Ectodermal cell (in vitro differentiated cells): Measurements from ENCODE around the gene BRPF1.

Experiments used
- H3K27ac ChIP-seq: 2 replicates; pipeline ENCODE4 v1.7.0; 2013; ENCODE audit warnings: mild to moderate bottlenecking, low read depth, low read length; ENCODE audit not compliant: insufficient read depth, poor library complexity, severe bottlenecking
- H3K27me3 ChIP-seq: 2 replicates; pipeline ENCODE4 v1.7.0; 2013; ENCODE audit warnings: mild to moderate bottlenecking, low read length; ENCODE audit not compliant: insufficient read depth, control insufficient read depth, poor library complexity, severe bottlenecking
- H3K36me3 ChIP-seq: one replicate; pipeline ENCODE4 v1.7.0; 2013; ENCODE audit warnings: low read length; ENCODE audit not compliant: control insufficient read depth, insufficient read depth
- H3K4me1 ChIP-seq: one replicate; pipeline ENCODE4 v1.7.0; 2013; ENCODE audit warnings: low read length; ENCODE audit not compliant: control insufficient read depth, insufficient read depth
- H3K4me3 ChIP-seq: 2 replicates; pipeline ENCODE4 v1.7.0; 2013; ENCODE audit warnings: low read depth, low read length, control low read depth; ENCODE audit not compliant: insufficient read depth
- H3K9me3 ChIP-seq: 2 replicates; pipeline ENCODE4 v1.7.0; 2013; ENCODE audit warnings: mild to moderate bottlenecking, low read length, moderate library complexity; ENCODE audit not compliant: control insufficient read depth
- WGBS, 2 experiments: methylation state at CpG; one replicate each; pipeline ENCODE4 v1.1.7; 2013; ENCODE audit warnings: missing lambda C conversion rate in 2 of 2; 5-methylcytosine and 5-hydroxymethylcytosine counted together

BRPF1 gene

GRCh38 chr3:9715764-9716437 is 15.6 kb upstream of the BRPF1 start:
- H3K9me3 ChIP-seq, result no peaks in the 10 kb centered on the region
- 76 to 79% methylated on average over 6 of the region's 6 CpGs for WGBS, 2 experiments
- peaks cover 3% of the 10 kb centered on the region for H3K27me3 ChIP-seq
- no peak overlapping the region for H3K27ac ChIP-seq
- H3K4me1 ChIP-seq, result no peaks in the 10 kb centered on the region
- H3K4me3 ChIP-seq, result no peak overlapping the region
- H3K36me3 ChIP-seq, result no peaks in the 10 kb centered on the region

- Histone ChIP-seq H3K27me3 (peaks cover 3% of the 10 kb centered on the region), H3K27ac (no peak overlapping the region), H3K36me3 (no peaks in the 10 kb centered on the region), H3K4me3 (no peak overlapping the region), H3K4me1 (no peaks in the 10 kb centered on the region), H3K9me3 (no peaks in the 10 kb centered on the region)
- 88 to 95% methylated on average over 5 of the region's 5 CpGs for WGBS, 2 experiments
Measured at GRCh38 chr3:9716801-9717555, 14.6 kb upstream of the BRPF1 start.

- Histone ChIP-seq H3K27ac (no peak overlapping the region), H3K9me3 (no peaks in the 10 kb centered on the region), H3K4me3 (no peak overlapping the region), H3K36me3 (no peaks in the 10 kb centered on the region), H3K27me3 (peaks cover 2% of the 10 kb centered on the region), H3K4me1 (no peaks in the 10 kb centered on the region)
- 88 to 92% methylated on average over 1 of the region's 1 CpG for WGBS, 2 experiments
Measured at GRCh38 chr3:9717563-9717962, 14.0 kb upstream of the BRPF1 start.

GRCh38 chr3:9718118-9718517 is 13.4 kb upstream of the BRPF1 start:
- Histone ChIP-seq H3K36me3 (no peaks in the 10 kb centered on the region), H3K27ac (no peak overlapping the region), H3K27me3 (no peaks in the 10 kb centered on the region), H3K9me3 (no peaks in the 10 kb centered on the region), H3K4me1 (no peaks in the 10 kb centered on the region), H3K4me3 (no peak overlapping the region)
- 60 to 67% methylated on average over 4 of the region's 4 CpGs for WGBS, 2 experiments

GRCh38 chr3:9721015-9721699 is 10.4 kb upstream of the BRPF1 start:
- Histone ChIP-seq H3K9me3 (no peaks in the 10 kb centered on the region), H3K4me1 (no peaks in the 10 kb centered on the region), H3K27ac (no peak overlapping the region), H3K36me3 (no peaks in the 10 kb centered on the region), H3K27me3 (no peaks in the 10 kb centered on the region), H3K4me3 (no peak overlapping the region)
- WGBS, 2 experiments, result 59 to 61% methylated on average over 7 of the region's 7 CpGs

- no peak overlapping the region for H3K4me3 ChIP-seq
- H3K27me3 ChIP-seq, result no peaks in the 10 kb centered on the region
- no peaks in the 10 kb centered on the region for H3K9me3 ChIP-seq
- no peak overlapping the region for H3K27ac ChIP-seq
- H3K4me1 ChIP-seq, result no peaks in the 10 kb centered on the region
- WGBS, 2 experiments, result 88 to 90% methylated on average over 2 of the region's 2 CpGs
- H3K36me3 ChIP-seq, result no peaks in the 10 kb centered on the region
Measured at GRCh38 chr3:9721700-9722060, 9.9 kb upstream of the BRPF1 start.

GRCh38 chr3:9725775-9726515 is 5.6 kb upstream of the BRPF1 start:
- no peak overlapping the region for H3K4me3 ChIP-seq
- no peaks in the 10 kb centered on the region for H3K4me1 ChIP-seq
- no peaks in the 10 kb centered on the region for H3K36me3 ChIP-seq
- no peak overlapping the region for H3K27ac ChIP-seq
- no peaks in the 10 kb centered on the region for H3K9me3 ChIP-seq
- H3K27me3 ChIP-seq, result no peaks in the 10 kb centered on the region
- WGBS, 2 experiments, result 92 to 97% methylated on average over 4 of the region's 4 CpGs

- Histone ChIP-seq H3K27ac (no peak overlapping the region), H3K4me1 (no peaks in the 10 kb centered on the region), H3K4me3 (no peak overlapping the region), H3K36me3 (no peaks in the 10 kb centered on the region), H3K27me3 (no peaks in the 10 kb centered on the region), H3K9me3 (no peaks in the 10 kb centered on the region)
- 11 to 22% methylated on average over 11 of the region's 11 CpGs for WGBS, 2 experiments
Measured at GRCh38 chr3:9727041-9727595, 4.4 kb upstream of the BRPF1 start.

GRCh38 chr3:9727743-9728142 is 3.8 kb upstream of the BRPF1 start:
- H3K9me3 ChIP-seq, result no peaks in the 10 kb centered on the region
- H3K27ac ChIP-seq, result no peak overlapping the region
- no peaks in the 10 kb centered on the region for H3K27me3 ChIP-seq
- no peak overlapping the region for H3K4me3 ChIP-seq
- no peaks in the 10 kb centered on the region for H3K36me3 ChIP-seq
- 89 to 91% methylated on average over 2 of the region's 2 CpGs for WGBS, 2 experiments
- H3K4me1 ChIP-seq, result peaks cover 5% of the 10 kb centered on the region
